SIG-M5 treated with dmso at 0.1 percent for 504 hours (cell line): ENCODE results near the gene NGEF.
"Not testable (repeated sequence)": the region's sequence is repeated elsewhere in the genome, so short reads cannot be mapped to it uniquely, and the experiment has no call there.

Experiments
- DNase-seq: peaks from one replicate; lab custom pipeline; 2025; ENCODE audit not compliant: unreplicated experiment; lab: John Stamatoyannopoulos, UW

The NGEF gene

DNA sequence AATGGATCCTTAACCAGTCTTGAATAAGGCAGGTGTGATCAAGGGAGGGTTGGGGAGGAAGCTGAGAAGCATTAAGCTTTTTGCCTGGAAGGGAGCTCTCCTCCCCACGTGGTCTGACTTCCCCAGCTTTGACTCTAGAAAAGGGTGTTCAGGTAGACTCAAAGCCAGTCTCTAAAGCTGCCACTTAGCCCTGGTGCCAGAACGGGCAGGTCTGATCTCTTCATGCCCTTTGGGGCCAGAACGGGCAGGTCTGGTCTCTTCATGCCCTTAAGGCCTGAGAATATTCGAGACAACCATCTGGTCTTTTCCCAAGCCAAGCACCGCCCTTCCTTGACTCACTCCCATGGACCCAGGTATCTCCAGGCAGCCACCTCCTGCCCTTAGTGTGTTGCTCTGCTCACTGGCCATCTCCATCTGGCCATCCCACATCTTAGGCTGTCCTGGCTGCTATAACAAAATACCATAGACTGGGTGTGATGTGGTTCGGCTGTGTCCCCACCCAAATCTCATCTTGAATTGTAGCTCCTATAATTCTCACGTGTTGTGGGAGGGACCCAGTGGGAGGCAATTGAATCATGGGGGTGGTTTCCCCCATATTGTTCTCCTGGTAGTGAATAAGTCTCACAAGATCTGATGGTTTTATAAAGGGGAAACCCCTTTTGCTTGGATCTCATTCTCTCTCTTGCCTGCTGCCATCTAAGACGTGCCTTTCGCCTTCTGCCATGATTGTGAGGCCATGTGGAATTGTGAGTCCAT is 83.6 kb downstream of the NGEF start:
- DNase-seq = no peak

DNA sequence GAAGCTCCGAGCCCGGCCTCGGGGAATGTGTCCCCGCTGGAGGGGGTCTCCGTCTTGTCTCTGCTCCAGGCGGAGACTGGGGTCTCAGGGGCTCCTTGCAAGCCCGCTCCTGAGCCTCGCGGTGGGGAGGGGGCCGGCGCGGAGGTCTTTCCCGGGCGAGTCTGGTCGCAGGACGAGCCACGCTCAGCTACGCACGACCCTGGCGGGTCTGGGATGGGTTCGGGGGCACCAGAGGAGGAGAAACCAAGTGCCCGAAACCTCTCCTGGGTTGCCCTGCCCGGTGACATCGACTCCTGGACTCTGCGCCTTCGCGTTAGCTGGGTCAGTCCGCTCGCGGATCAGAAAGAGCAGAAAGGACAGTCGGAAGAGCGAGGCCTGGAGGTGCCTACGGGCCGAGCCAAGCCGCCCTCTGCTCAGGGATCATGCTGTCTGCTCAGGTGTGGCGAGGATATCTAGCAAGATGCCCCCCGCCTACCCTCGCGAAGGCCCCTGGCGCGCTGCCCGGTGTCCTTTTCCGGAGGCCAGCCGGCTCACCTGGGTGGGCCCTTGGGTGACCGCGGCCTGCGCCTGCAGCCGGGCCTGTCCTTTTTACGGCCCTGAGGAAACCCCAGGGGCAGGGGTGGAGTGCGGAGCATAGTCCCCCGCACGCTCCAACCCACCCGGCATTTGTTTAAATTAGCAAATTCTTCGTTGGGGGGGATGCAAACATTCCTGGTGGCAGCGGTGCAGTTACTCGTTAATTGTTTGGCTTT is 84.3 kb downstream of the NGEF start:
- DNase-seq = no peak

DNA sequence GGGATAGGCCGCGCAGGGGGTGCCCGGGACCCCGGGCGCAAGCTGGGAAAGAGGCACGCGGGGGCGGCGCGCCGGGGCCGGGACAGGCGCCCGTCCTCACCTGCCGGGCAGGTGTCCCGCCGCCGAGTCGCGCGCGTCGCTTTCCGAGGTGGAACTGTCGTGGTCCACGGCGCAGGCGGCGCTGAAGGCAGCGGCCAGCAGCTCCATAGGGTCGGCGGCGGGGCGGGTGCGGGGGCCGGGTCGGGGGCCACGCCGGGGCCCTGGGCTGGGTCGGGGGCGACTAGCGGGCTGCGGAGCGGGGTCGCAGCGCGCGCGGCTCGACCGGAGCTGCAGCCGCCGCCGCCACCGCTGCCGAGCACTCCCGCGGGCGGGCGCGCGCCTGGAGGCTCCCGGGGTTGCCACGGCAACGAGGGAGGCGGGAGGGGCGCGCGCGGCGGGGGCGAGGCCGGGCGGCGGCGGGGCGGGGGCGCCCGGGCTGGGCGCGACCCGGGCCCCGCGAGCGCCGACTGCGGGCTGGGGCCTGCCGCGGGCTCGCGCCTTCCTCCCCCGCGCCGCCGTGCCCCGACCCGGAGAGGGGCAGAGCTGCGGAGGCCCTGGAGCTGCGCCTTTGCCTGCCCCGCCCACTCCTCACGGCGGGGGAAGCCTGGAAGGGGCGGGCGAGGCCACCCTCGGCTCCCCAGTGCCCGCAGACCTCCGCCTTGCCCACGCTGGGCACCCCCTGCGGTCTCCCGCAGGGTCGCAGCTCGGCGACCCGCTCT is 85.1 kb downstream of the NGEF start:
- DNase-seq = no peak

DNA sequence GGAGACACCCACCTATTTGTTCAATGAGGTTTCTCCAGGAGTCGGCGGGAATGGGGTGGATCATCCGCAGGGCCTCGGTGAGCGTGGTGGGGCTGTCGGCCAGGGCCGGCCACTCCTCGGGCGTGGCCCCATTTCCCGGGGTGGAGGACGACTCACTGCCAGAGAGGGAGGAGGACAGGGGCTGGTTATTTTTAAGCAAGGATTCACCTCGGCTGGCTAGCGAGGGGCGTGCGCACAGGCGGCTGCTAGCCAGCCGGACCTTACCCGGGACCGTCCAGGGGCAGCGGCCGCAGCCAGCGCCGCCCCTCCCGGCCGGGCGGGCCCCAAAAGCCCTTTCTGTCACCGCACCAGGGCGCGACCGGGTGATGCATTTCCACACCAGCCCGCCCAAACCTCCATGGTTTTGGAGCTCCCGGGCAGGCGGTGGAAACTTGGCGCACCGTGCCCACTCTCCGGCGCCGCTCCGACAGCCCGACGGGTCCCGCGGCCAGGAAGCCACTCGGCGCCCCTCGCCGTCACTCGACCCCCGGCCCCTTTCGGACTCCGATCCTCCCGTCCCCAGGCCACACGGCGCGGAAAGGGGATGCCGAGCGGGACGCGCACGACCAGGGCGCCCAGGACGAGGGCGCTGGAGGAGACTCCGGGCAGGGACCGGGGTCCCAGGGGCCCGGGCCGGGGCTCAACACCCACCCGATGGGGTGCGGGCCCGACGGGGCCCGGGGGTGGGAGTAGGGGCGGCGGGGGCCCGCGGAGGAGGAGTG is 85.8 kb downstream of the NGEF start:
- DNase-seq = no peak

DNA sequence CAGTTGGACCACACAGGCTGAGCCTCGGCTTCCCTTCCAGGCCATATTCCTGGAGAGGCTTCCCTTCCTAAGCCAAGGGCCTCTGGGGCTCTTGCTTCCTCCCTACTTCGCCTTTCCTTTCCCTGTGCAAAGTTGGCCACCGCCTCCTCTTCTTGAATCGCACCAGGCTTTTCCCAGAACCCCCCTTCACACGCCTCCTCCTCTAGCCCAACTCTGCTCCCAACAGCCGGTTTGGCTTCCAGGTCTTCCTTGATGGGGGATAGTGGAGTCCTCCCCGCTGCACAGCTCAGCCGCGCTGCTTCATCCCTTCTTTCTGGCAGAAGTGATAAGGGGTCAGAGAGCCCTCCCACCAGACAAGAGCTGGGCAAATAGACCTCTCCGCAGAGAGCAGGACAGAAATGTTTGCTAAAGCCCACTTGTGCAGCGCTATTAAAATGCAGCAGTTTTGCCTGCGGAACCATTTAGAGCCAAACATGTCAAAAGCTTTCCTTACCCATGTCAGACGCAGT is 86.6 kb downstream of the NGEF start:
- no peak for DNase-seq

DNA sequence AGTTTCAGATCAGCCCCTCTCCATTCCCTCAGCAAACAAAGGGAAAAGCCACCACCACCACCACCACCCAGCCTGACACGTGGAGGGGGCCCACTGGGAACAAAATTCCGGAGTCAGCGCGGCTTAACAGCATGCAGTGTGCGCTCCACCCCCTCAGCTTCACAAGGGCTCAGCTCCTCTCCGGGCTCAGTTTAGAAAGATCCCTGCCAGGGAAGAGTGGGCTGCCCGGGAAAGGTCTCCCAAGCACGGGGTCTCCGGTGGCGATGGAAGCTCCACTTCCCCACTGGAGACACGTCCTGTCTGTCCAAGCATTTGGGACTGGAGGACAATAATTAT is 87.3 kb downstream of the NGEF start:
- no peak for DNase-seq

DNA sequence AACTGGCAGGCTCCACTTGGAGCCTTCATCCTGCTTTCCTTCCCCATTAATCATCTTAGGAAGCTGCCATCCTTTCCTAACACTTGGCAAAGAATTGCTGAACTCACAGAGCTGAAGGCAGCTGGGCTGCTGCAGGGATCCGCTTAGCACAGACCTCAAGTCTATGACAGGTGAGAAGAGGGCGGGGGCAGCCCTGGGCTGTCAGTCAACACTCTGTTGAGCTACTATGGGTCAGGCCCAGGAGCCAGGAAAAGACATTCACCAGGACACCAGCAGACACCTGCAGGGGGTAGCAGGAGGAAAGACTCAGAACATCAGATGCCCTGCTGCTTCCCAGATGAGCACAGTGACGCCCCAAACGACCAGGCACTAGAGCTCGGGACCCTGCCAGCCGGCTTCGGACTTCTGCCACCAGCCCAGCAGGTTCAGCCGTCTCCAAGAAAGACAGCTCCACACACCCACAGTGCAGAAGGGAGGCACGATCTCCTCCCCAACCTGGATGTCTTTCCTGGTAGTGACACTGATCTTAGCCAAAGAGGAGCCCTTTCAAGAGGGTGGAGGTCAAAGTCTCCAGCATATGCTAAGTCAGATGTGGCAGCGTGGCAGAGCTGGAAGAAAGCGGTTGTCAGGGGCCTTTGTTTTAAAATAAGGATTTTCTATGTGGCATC is 87.8 kb downstream of the NGEF start:
- DNase-seq = no peak

DNA sequence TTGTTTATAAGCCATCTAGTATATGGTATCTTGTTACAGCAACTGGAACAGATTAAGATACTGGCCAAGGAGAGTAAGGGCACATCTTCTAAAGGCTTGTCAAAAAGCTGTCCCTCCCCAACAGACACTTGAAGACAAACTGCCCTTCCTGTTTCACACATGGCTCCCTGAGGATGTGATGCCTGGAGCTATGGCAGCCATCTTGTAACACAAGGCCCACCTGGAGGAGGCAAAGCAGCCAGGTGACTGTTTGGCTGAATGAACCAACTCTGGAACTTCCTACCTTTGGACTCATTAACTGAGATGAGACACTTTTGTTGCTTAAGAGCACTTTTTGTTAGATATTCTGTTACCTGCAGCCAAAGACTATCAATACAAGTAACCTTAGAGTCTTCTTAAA is 88.6 kb downstream of the NGEF start:
- DNase-seq = no peak

DNA sequence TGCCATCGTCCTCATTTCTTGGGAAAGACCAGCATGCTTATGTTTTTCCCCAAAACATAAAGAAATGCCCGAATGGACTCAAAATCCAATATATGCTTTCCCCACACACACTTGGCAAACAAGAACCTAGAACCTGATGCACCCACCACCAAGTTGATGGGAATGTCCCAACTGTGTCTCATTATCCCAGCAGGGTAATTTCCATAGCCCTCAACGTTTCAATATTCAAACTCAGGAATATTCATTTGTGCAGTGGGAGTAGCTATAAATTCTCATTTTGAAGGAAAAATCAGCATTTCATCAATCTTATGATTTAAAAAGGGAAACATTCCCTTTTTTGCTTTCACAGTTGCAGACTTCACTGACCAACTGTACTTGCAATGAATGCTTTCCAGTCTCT is 92.3 kb downstream of the NGEF start:
- no peak for DNase-seq

DNA sequence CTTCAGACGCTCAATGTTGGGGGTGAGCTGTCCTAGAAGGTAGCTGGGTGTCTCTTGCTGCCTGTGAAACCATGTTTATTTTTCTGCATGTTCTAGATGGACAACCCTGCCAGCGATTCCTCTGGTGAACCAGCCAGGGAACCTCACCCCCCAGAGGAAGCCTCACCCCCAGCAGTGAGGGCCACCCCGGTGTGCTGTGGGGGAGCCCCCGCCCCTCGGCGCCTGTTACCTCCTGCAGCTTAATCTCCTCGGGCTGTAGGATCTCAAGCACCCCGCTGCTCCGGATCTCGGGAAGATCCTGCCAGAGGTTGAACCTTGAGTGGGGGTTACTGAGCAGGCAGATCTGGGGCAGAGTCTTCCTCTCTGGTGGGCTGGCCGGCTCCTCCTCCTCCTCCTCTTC is 93.0 kb downstream of the NGEF start:
- no peak for DNase-seq

DNA sequence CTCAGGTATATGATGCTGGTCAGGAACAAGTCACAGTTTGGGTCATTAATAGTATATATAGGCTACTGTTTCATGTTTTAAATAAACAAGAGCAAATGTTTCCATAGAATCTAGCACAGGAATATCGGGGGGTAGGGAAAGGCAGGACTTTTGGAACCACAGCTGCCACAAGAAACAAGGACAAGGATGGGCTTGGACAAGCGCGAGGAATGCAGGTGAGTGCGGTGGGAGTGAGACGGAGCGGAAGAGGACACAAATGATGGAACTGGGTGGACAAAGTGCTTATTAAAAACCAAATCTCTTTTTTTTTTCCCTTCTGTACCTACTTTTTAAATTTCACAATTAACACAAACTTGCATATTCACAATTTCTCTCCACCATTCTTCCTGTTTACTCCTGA is 93.9 kb downstream of the NGEF start:
- no peak for DNase-seq

DNA sequence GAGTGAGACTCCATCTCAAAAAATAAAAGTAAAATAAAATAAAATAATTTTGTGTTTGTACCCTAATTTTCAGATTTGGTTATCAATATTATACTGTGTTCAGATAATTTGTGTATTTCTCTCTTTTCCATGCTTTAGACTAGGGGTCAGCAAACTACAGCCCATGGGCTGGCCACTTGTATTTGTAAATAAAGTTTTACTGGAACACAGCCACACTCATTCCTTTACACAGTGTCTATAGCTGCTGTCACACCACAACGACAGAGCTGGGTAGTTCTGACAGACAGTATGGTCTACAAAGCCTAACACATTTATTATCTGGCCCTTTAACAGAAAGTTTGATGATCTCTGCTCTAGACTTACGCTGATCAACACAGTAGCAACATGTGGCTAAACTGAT is 99.2 kb downstream of the NGEF start:
- no peak for DNase-seq

DNA sequence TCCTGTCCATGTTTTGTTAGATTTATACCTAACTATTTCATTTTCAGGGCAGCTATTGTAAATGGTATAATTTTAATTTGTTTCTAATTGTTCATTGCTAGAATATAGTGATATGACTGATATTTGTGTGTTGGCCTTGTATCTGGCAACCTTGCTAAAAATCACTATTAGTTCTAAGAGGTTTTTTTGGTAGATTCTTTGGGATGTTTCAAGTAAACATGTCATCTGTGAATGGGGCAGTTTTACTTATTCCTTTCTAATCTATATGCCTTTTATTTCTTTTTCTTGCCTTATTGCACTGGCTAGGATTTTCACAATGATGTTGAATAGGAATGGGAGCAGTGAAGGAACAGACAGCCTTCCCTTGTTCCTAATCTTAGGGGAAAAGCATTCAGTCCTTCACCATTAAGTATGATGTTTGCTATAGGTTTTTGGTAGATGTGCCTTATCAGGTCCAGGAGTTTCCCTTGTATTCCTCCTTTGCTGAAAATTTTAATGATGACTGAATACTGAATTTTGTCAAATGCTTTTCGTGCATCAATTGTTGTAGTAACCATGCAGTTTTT is 101.3 kb downstream of the NGEF start:
- DNase-seq = no peak

DNA sequence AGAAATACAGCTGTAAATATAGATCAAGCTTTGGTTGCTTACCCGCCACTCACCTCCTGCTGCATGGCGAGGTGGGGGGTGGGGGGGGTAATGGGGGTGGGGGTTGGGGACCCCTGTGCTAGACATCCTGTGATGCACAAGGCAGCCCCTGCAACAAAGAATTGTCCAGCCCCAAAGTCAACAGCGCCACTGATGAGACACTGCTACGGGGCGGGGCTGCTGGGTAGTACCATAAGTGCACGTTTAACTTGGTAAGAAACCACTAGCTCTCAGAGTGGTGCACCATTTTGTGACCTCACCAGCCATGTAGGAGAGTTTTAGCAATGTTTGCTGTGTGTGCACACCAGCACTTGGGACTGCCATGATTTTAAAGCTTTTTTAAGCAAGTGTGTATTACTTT is 102.7 kb downstream of the NGEF start:
- DNase-seq = no peak

DNA sequence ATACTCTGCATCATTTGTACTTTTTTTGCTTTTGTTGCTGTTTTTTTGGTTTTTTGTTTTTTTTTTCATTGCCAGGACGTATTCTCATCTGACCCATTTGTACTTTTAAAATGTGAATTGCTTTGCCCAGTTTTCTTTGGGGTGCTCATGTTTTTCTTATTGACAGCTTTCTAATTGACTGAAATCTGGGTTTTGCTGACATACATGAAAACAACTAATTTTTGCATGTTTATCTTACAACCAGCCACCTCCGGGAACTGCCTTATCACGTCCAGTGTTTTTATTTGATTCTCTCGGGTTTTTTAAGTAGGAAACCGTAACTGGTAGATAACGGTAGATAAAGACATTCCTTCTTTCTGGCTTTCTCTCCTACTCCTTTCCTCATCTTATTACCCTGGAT is 104.4 kb downstream of the NGEF start:
- DNase-seq = no peak

DNA sequence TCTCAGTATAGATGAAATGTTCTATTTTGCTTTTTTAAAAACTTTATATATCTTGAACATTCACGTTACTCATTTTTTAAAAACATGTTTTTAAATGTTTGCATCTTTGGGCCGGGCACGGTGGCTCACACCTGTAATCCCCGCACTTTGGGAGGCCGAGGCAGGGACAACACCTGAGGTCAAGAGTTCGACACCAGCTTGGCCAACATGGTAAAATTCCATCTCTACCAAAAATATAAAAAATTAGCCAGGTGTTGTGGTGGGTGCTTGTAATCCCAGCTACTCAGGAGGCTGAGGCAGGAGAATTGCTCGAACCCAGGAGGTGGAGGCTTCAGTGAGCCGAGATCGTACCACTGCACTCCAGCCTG is 105.4 kb downstream of the NGEF start:
- not testable (repeated sequence) for DNase-seq

DNA sequence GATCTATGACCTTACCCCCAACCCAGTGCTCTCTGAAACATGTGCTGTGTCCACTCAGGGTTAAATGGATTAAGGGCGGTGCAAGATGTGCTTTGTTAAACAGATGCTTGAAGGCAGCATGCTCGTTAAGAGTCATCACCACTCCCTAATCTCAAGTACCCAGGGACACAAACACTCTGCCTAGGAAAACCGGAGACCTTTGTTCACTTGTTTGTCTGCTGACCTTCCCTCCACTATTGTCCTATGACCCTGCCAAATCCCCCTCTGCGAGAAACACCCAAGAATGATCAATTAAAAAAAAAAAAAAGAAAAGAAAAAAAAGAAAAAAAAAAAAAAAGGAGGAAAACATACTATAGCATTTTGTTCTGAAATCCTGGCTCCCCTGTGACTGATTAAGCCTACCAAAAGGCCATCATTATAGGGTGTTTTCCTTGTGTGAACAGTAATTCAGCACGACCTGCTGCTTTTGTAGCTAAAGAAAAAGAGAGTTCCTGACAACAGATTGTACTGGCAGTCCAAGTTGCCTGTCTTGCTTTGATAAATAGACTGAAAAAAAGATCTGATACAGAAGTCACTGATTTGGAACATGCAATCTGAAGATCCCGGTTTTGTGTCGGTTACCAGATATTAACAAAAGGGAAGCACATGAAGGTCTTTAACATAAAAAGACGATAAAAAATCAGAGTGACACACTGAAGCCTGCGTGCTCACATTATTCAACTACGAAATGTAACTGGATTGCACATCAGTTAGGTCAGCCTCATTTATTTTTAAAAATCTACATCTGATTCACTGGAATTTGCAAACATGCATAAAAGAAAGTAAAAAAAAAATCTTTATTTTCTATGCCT is 106.0 kb downstream of the NGEF start:
- not testable (repeated sequence) for DNase-seq

DNA sequence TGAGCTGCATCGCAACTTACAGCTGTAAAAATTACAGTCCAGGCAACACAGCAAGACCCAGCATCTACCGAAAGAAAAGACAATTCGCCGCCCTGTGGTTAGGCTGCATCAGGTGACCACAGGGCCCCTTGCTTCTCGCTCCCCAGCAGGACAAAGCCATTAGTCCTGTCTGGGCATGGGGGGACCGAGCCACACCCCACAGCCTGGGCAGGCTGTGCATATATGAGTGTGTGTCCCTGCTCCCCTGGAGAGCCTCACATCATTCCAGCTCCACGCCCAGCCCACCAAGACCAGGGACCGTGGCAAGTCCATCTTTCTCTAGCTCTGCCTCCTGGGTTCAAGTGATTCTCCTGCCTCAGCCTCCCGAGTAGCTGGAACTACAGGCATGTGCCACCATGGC is 109.1 kb downstream of the NGEF start:
- no peak for DNase-seq
